SK-N-SH treated with all-trans-retinoic acid at 6 μM for 48 hours (cell line): ENCODE results near the gene DTWD1.
"Not testable (repeated sequence)": the region's sequence is repeated elsewhere in the genome, so short reads cannot be mapped to it uniquely, and the experiment has no call there.

Source experiments
- ATAC-seq: fragments of 200-7000 bp; cut with Tn5 transposase; 3 replicates; pipeline ENCODE4 v1.9.1; 2020; ENCODE audit warnings: mild to moderate bottlenecking, moderate library complexity
- ZNF8 ChIP-seq: fragments of 450-650 bp; formaldehyde crosslinking; IDR thresholded peaks from 2 replicates; pipeline ENCODE4 v1.5.0; 2020; ENCODE audit warnings: mild to moderate bottlenecking, moderate library complexity

The DTWD1 gene

GRCh38 chr15:49697121-49697520, 76.3 kb downstream of the DTWD1 start (continued):
- no peak for TF ChIP-seq ZNF8 (CRISPR knock-in tag)

- ATAC-seq: not testable (repeated sequence)
Observed at GRCh38 chr15:49702982-49703381, 82.1 kb downstream of the DTWD1 start.
